NT2/D1 (cell line): Measurements from ENCODE around the gene GPR156.

Experiments
- SUZ12 ChIP-seq: IDR thresholded peaks from 2 replicates; pipeline ENCODE4 v1.6.1; 2011; ENCODE audit not compliant: insufficient read length, insufficient read depth; ENCODE audit errors: extremely low read depth
- YY1 ChIP-seq: IDR thresholded peaks from 2 replicates; pipeline ENCODE4 v1.6.1; 2011; ENCODE audit not compliant: insufficient read length, insufficient read depth
- ZNF274 ChIP-seq: IDR thresholded peaks from 2 replicates; pipeline ENCODE4 v1.6.1; 2011; ENCODE audit warnings: mild to moderate bottlenecking, low read depth, low read length

DNA sequence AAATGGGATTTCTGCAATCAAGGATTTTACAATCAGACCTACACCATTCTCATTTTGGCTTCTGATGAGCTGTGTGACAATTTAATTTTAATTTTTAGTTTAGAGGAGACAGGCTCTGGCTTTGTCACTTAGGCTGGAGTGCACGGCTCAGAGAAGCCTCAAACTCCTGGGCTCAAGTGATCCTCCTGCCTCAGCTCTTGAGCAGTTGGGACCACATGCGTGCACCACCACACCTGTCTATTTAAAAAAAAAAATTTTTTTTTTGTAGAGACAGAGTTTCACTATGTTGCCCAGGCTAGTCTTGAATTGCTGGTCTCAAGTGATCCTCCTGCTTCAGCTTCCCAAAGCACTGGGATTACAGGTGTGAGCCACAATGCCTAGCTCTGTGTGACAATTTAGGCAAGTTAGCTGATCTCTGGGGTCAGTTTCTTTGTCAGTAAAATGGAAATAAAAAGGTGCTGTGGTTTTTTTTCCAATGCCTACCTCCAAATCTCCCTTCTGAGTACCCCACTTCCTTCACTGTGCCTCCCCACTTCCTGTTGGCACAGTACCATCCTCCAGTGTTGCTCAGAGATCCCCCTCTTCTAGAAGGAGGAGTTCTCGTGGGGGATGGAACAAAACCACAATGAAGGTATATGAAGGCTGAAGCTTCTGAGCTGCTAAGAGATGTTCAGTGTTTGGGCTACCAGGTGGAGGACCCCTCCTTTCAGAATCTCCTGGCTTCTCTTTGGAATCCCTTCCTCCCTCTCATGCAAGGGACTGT, 136.7 kb downstream of the GPR156 start:
- TF ChIP-seq ZNF274 (no peak), YY1 (no peak), SUZ12 (no peak)
